Measurements from ENCODE around the gene BEND7.
"Not testable (repeated sequence)": the region's sequence is repeated elsewhere in the genome, so short reads cannot be mapped to it uniquely, and the experiment has no call there.

The BEND7 gene

DNA sequence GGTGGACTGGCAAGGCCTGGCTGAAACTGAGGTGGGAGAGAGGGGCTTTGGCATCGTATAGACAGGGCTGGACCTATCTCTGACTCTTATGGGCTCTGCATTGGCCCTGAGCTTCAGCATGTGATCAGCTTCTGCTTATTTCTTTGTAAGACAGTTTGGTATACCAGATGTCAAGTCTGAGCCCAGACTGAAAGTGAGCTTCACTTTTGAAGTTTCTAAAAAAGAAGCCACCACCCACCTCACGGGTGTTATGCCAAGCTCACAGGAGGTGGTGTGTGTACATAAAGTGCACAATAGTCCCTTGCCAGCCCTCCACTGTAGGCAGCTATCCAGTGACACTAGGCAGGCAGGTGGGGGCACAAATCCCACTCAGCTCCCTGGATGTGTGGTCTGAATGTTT, 112.1 kb downstream of the BEND7 start:
- DNase-seq, result no peak

DNA sequence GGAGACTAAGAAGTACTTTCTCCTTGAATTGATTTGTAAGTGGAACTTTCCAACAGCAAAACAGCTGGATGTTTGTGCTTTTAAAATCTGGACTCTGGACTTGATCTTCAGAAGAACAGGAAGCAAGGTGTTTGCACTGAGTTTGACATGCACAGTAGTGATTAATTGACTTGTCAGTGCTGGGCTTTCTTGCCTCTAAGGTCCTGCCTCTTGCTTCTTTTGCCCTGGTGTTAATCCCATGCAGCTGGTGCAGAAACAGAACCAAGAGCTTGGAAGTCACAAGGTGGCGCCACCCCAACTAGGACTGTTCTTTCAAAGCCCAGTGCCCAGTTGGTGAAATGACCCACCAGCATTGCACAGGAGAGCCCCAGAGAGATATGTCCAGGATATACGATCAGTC, 114.0 kb downstream of the BEND7 start:
- DNase-seq, result no peak

DNA sequence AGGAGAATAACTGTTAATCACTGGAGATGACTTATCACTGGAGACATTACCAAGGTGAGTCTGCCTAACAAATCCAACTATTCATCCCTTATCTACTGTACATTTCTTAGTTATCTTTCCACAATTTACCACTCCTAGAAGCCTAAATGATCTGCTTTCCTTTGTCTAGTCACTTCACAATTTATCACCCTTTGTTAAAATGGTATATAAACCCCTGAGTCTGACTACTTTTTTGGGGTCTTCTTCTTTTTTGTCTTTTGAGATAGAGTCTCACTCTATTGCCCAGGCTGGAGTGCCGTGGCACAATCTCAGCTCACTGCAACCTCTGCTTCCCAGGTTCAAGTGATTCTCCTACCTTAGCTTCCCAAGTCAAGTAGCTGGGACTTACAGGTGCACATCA, 114.7 kb downstream of the BEND7 start:
- no peak for DNase-seq

DNA sequence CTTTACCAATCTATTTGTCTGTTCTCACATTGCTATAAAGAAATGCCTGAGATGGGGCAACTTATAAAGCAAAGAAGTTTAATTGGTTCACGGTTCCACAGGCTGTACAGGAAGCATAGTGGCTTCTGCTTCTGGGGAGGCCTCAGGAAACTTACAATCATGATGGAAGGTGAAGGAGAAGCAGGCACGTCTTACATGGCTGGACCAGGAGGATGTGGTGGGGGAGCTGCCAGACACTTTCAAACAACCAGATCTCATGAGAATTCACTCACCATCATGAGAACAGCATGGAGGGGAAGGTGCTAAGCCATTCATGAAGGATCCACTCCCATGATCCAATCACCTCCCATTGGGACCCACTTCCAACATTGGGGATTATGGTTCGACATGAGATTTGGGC, 115.9 kb downstream of the BEND7 start:
- DNase-seq, result no peak

DNA sequence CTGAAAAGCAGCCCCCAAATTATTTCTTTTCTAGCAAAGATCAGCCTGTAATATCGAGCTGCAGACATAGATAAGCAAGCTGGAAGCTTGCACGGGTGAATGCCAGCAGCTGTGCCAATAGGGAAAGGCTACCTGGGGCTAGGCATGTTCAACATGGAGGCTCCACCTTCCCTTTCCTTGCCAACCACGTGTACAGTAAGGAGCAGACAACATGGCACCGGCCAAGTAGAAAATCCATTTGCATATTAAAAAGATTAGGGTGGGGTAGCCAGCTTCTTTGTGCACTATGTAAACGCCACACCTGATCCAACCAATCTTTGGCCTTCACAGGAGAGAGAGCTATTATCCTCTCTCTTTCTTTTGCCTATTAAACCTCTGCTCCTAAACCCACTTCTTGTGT, 124.0 kb downstream of the BEND7 start:
- no peak for DNase-seq

DNA sequence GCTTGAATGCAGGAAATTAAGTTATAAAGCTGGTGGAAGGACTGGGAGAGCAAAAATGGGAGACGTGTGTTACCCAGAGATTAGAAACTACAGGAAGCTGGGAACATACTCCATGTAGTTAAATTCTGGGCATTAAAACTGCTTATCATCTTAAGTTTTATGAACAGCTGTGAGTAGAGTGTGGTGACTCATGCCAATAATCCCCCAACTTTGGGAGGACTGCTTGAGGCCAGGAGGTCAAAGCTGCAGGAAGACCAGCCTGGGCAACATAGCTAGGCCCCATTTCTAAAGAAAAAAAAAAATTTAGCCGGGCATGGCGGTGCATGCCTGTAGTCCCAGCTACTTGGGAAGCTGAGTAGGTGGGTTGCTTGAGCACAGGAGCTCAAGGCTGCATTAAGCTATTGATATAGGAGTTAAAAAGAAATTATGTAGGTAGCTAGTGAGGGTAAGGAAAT, 124.5 kb downstream of the BEND7 start:
- DNase-seq, result no peak

DNA sequence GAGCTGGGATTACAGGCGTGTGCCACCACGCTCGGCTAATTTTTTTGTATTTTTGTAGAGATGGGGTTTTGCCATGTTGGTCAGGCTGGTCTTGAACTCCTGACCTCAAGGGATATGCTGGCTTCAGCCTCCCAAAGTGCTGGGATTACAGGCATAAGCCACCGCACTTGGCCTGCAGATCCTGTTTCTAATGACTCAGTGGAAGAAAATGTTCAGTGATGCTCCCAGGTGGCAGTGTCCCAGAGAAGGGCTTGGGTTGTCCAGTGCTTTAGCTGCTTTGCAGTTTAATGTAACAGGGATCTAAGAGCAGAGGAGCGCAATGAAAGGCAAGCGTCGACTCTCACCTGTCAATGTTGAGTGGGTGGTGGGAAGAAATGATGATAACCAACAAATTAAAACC, 125.4 kb downstream of the BEND7 start:
- DNase-seq, result not testable (repeated sequence)

DNA sequence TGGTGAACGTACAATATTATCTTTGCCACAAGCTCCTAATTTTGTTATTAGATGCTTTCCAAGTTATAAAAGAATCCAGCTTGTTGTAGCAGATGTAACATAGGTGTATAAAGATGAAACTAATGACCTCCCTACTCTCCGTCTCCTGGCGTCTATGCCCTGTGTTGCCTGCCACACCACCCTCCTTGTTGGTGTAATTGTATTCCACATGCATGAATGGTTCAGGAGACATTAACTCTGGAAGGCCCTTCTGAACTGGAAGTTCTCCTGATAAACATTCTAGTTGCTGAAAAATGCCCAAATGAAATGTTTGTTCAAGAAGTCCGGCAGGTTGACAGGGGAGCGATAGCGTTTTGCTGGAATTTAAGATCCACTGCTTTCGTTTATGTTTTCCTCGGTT, 126.8 kb downstream of the BEND7 start:
- DNase-seq, result no peak

DNA sequence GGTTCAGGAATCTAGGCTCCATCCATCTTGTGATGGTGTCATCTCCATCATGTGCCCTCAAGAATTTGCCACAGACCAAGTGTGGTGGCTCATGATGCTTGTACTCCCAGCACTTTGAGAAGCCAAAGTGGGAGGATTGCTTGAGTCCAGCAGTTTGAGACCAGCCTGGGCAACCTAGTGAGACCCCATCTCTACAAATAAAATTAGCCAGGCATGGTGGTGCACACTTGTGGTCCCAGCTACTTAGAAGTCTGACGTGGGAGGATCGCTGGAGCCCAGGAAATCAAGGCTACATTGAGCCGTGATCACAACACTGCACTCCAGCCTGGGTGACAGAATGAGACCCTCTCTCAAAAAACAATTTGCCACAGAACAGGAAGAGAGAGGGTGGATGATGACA, 127.7 kb downstream of the BEND7 start:
- no peak for DNase-seq

DNA sequence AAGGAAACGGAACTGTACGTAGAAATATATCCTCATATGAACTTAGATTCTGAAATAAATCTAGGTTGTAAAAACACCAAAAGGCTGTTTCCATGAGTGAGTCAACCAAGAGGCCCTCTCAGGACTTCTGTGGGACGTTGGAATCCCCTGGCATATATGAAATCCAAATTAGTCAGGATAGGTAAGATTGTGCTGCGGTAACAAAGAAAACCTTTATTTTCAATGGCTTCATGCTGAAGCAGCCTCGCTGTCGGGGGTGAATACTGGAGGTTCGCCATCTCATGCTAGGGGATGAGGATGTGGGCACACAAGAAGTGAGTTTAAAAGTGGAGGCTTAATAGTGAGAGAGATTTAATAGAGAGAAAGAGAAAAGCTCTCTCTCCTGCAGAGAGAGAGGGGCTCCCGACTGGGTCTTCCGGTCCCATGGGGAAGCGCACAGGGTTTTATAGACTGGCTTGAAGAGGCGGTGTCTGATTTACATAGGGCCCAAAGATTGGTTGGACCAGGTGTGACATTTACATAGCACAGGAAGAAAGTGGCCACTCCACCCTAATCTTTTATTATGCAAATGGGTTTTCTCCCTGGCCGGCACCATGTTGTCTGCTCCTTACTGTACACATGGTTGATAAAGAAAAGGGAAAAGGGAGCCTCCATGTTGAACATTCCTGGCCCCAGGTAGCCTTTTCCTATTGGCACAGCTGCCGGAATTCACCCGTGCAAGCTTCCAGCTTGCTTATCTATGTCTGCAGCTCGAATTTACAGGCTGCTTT, 128.4 kb downstream of the BEND7 start:
- DNase-seq, result no peak

DNA sequence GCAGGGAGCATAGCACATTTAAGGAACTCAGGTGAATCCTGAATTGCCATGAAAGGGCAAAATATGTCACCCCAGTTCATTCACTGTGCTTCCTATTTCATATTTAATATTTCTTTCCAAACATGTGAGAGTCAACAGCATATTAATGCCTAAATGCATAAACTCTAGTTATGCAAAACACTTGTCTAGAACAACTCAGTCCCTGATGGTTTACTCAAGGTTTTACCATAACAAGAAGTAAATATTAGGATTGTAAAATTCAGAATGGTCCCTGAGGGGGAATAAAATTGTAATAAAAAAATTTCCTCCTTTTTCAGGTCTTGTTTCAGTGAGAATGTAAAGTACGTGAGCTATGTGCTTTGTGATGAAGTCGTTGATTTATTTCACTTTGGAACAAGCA, 129.1 kb downstream of the BEND7 start:
- no peak for DNase-seq

DNA sequence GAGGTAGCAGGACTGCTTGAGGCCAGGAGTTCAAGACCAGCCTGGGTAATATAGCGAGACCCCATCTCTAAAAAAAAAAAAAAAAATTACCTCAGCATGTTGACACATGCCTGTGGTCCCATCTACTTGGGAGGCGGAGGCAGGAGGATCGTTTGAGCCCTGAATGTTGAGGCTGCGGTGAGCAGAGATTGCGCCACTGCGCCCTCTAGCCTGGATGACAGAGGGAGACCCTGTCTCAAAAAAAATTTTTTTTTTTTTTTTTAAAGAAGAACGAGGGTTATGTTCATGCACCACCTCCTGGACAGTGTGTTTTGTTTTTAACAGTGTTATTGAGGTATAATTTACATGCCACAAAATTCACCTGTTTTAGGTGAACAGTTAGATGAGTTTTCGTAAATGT, 129.6 kb downstream of the BEND7 start:
- no peak for DNase-seq

DNA sequence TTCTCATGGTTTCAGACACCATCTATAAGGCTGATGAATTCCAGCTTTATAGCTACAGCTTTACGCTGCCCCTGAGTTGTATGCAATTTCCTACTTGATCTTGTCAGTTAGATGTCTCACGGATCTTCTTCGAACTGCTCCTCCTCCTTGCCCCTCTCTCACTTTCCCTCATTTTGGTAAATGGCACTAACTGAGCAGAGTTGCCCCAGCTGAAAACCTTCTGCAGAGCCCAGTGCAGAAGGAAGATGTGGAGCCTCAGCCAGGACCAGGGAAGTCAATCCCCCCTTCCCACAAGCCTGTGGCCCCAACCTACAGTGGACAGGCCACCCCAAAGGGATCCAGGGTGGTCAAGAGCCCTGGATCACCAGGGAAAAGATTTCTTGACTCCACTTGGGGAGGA, 131.8 kb downstream of the BEND7 start:
- DNase-seq, result no peak

DNA sequence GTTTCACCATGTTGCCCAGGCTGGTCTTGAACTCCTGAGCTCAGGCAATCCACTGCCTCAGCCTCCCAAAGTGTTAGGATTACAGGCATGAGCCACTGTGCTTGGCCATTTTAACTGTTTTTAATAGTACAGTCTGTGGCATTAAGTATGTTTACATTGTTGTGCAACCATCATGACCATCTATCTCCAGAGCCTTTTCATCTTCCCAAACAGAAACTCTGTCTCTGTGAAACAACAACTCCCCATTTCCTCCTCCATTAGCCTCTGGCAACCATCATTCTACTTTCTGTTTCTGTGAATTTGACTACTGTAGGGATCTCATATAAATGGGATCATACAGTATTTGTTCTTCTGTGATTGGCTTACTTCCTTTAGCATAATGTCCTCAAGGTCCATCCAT, 132.4 kb downstream of the BEND7 start:
- no peak for DNase-seq

DNA sequence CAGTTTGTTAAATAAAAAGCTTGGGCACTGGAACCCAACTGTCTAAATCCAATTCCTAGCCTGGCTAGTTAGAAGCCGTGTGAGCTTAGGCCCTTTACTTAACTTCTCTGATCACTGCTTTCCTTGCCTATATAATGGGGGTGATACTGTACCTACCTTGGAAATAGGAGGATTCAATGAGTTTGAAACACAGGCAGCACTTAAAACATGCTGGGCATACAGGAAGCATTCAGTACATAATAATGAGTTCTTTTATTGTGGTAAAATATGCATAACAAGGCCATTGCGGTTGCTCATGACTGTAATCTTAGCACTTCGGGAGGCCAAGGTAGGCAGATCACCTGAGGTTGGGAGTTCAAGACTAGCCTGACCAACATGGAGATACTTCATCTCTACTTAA, 133.3 kb downstream of the BEND7 start:
- DNase-seq, result no peak

DNA sequence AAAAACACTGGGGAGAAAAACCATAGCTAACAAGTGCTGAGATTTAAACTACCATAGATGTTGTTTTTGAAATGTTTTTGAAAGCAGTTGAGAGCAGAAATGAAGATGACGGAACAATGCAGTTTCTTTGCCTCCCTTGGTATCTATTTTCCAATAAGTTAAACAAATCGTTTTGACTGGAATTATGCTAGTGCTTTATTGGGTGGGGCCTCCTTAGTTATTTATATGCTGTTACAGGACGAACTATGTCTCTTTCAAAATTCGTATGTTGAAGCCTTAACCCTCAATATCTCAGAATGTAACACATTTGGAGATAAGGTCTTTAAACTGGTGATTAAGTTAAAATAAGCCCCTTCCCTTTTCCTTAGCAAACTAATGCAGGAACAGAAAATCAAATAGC, 135.2 kb downstream of the BEND7 start:
- DNase-seq, result no peak

DNA sequence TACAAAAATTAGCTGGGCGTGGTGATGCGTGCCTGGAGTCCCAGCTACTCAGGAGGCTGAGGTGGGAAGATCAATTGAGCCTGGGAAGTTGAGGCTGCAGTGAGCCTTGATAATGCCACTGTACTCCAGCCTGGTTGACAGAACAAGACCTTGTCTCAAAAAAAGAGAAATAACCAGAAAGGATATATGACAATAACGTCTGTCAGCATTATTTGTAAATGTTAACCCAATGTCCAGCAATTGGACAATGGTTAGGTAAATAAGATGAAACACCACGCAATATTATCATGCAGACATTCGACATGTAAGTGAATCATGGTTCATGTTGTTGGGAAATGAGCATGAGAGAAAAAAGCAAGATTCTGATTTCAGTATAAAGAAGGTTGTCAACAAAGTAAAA, 136.1 kb downstream of the BEND7 start:
- no peak for DNase-seq

Data from activated T-cell treated with anti-CD3 and anti-CD28 coated beads, Interleukin-2, amount 50 U/mL, for 48 hours (primary cell).